Upper lobe of right lung (tissue), 1 donor: Measurements from ENCODE around the gene FURIN. TPM values are rescaled to one million over a fixed set of nuclear protein-coding genes. Genes with fewer than 3 reads are reported as not detected.

Experiments used
- ATAC-seq: fragments of 200-7000 bp; cut with Tn5 transposase; one replicate; pipeline ENCODE4 v1.9.1; 2020; ENCODE audit warnings: mild to moderate bottlenecking, moderate library complexity
- DNase-seq: peaks from one replicate; pipeline ENCODE4 v3.0.0-alpha.2; 2020
- H3K27ac ChIP-seq: fragments of 200-600 bp; one replicate; pipeline ENCODE4 v1.8.0; 2022
- H3K27me3 ChIP-seq: fragments of 200-600 bp; one replicate; pipeline ENCODE4 v1.8.0; 2022; ENCODE audit warnings: mild to moderate bottlenecking
- H3K36me3 ChIP-seq: fragments of 200-600 bp; one replicate; pipeline ENCODE4 v1.8.0; 2022
- H3K4me1 ChIP-seq: fragments of 200-600 bp; one replicate; pipeline ENCODE4 v1.8.0; 2022
- H3K4me3 ChIP-seq: fragments of 200-600 bp; one replicate; pipeline ENCODE4 v1.8.0; 2022; ENCODE audit warnings: mild to moderate bottlenecking
- H3K9me3 ChIP-seq: fragments of 200-600 bp; one replicate; pipeline ENCODE4 v1.8.0; 2022
- CTCF ChIP-seq: fragments of 200-600 bp; IDR thresholded peaks from one replicate; pipeline ENCODE4 v1.8.0; 2022; ENCODE audit warnings: antibody characterized with exemption
- intact Hi-C: fragments of 100-400 bp; cut with DNase I; formaldehyde crosslinking; loops from one replicate; pipeline ENCODE4 v1.11.0; 2022
- total RNA-seq: library from RNA; stranded (reverse); fragmentation: NEBNext Ultra II Directional; extraction: Animal tissue kit (Norgen Biotek cat#: 25700); gene quantifications from one replicate; pipeline ENCODE4 v1.2.1, GENCODE V29; 2021
- donor health status: DM: no; HTN: yes; CAD: no; lungs with severe emphysema.

The FURIN gene
- total RNA-seq, 1 donor from 2014 or later, result 104 TPM

GRCh38 chr15:90913398-90913944, 45.1 kb downstream of the FURIN start:
- Histone ChIP-seq H3K27me3 (no peaks in the 10 kb centered on the region), H3K9me3 (no peaks in the 10 kb centered on the region), H3K36me3 (peaks cover 99% of the 10 kb centered on the region), H3K4me1 (peaks cover 3% of the 10 kb centered on the region), H3K27ac (no peak overlapping the region), H3K4me3 (no peak overlapping the region)
- intact Hi-C loops, result no loop called here
- no peak for DNase-seq
- TF ChIP-seq CTCF, result no peak
- no peak for ATAC-seq

- H3K27me3 ChIP-seq, result no peaks in the 10 kb centered on the region
- H3K27ac ChIP-seq, result peak overlapping the region; percentile 51
- ATAC-seq (peak; percentile 45), DNase-seq (peak; percentile 72)
- H3K9me3 ChIP-seq, result no peaks in the 10 kb centered on the region
- intact Hi-C loops, result no loop called here
- no peak overlapping the region for H3K4me3 ChIP-seq
- peaks cover 99% of the 10 kb centered on the region for H3K36me3 ChIP-seq
- peaks cover 3% of the 10 kb centered on the region for H3K4me1 ChIP-seq
- TF ChIP-seq CTCF, result no peak
These were observed 46.1 kb downstream of the FURIN start for GRCh38 chr15:90914305-90915080.

GRCh38 chr15:90915216-90915807, 46.9 kb downstream of the FURIN start:
- Histone ChIP-seq H3K27me3 (no peaks in the 10 kb centered on the region), H3K4me3 (no peak overlapping the region), H3K4me1 (peaks cover 3% of the 10 kb centered on the region), H3K36me3 (peaks cover 99% of the 10 kb centered on the region), H3K27ac (peak overlapping the region; percentile 51), H3K9me3 (no peaks in the 10 kb centered on the region)
- no peak for ATAC-seq
- intact Hi-C loops, result no loop called here
- no peak for TF ChIP-seq CTCF
- no peak for DNase-seq

GRCh38 chr15:90915808-90916440, 47.5 kb downstream of the FURIN start:
- Histone ChIP-seq H3K4me3 (peak overlapping the region; percentile 23), H3K4me1 (peaks cover 3% of the 10 kb centered on the region), H3K9me3 (no peaks in the 10 kb centered on the region), H3K27ac (peak overlapping the region; percentile 51), H3K27me3 (no peaks in the 10 kb centered on the region), H3K36me3 (peaks cover 99% of the 10 kb centered on the region)
- peak; percentile 84 for ATAC-seq
- TF ChIP-seq CTCF, result no peak
- intact Hi-C loops, result no loop called here
- peak; percentile 87 for DNase-seq

GRCh38 chr15:90916461-90916860, 48.1 kb downstream of the FURIN start:
- DNase-seq (no peak), ATAC-seq (no peak)
- intact Hi-C loops, result no loop called here
- Histone ChIP-seq H3K27me3 (no peaks in the 10 kb centered on the region), H3K4me1 (peaks cover 3% of the 10 kb centered on the region), H3K27ac (no peak overlapping the region), H3K36me3 (peaks cover 99% of the 10 kb centered on the region), H3K9me3 (no peaks in the 10 kb centered on the region), H3K4me3 (peak overlapping the region; percentile 23)
- TF ChIP-seq CTCF, result no peak
